ENCODE results near the gene TBRG4. TPM values are rescaled to one million over a fixed set of nuclear protein-coding genes. Genes with fewer than 3 reads are reported as not detected.

Gene TBRG4
- total RNA-seq, 1 experiment from 2014 or later: 107 TPM

GRCh38 chr7:45087301-45088145 lies 24.0 kb downstream of the TBRG4 start:
- H3K4me2 ChIP-seq (ENCODE audit: low read length): no peak overlapping the region
- no peaks in the 10 kb centered on the region for H3F3A ChIP-seq (ENCODE audit: low read length, unreplicated experiment)
- no peaks in the 10 kb centered on the region for H3K9me2 ChIP-seq (replicated peaks; ENCODE audit: low read length)
- H3K4me1 ChIP-seq (ENCODE audit: insufficient read depth, low read length): peaks cover 13% of the 10 kb centered on the region
- no peaks in the 10 kb centered on the region for H4K20me1 ChIP-seq (ENCODE audit: low read length)
- TF ChIP-seq EZH2 (IDR thresholded peaks at IDR 0.05; ENCODE audit: low read length, unreplicated experiment) (no peak), CTCF (conservative IDR thresholded peaks at IDR 0.05; ENCODE audit: low read depth, low read length) (no peak), EZH2phosphoT487 (IDR thresholded peaks at IDR 0.05; ENCODE audit: borderline replicate concordance, low read length) (no peak)
- no peak overlapping the region for H3K9ac ChIP-seq (ENCODE audit: low read length)
- no peak overlapping the region for H3K27ac ChIP-seq (ENCODE audit: low read length)
- intact Hi-C loops (cut with micrococcal nuclease): no loop called here
- no peak overlapping the region for H2AFZ ChIP-seq (ENCODE audit: low read length)
- H3K4me3 ChIP-seq (ENCODE audit: low read length): no peak overlapping the region
- no peak for ATAC-seq
- no peaks in the 10 kb centered on the region for H3K27me3 ChIP-seq (ENCODE audit: low read length)
- H3K36me3 ChIP-seq (ENCODE audit: low read depth, low read length): no peaks in the 10 kb centered on the region
- DNase-seq: no peak
- no peaks in the 10 kb centered on the region for H3K79me2 ChIP-seq (ENCODE audit: low read length)
- H3K9me3 ChIP-seq (ENCODE audit: low read length): no peaks in the 10 kb centered on the region
- ChIA-PET CTCF (no interaction called here), POLR2A (ENCODE audit: unreplicated experiment) (no interaction called here)
- no TSS peak for BruUV-seq (replicated peaks)

GRCh38 chr7:45086331-45087065 lies 25.0 kb downstream of the TBRG4 start:
- CTCF ChIA-PET: no interaction called here
- Histone ChIP-seq H4K20me1 (ENCODE audit: low read length) (no peaks in the 10 kb centered on the region), H3K9me3 (ENCODE audit: low read length) (no peaks in the 10 kb centered on the region), H3K4me3 (ENCODE audit: low read length) (no peak overlapping the region), H3K79me2 (ENCODE audit: low read length) (no peaks in the 10 kb centered on the region), H2AFZ (ENCODE audit: low read length) (no peak overlapping the region), H3K9ac (ENCODE audit: low read length) (no peak overlapping the region), H3K27me3 (ENCODE audit: low read length) (no peaks in the 10 kb centered on the region), H3F3A (ENCODE audit: low read length, unreplicated experiment) (no peaks in the 10 kb centered on the region), H3K4me2 (ENCODE audit: low read length) (no peak overlapping the region), H3K4me1 (ENCODE audit: insufficient read depth, low read length) (peaks cover 5% of the 10 kb centered on the region), H3K36me3 (ENCODE audit: low read depth, low read length) (no peaks in the 10 kb centered on the region), H3K9me2 (replicated peaks; ENCODE audit: low read length) (no peaks in the 10 kb centered on the region), H3K27ac (ENCODE audit: low read length) (no peak overlapping the region)
- no peak for DNase-seq
- no TSS peak for BruUV-seq (replicated peaks)
- intact Hi-C loops (cut with micrococcal nuclease): no loop called here
- no peak for TF ChIP-seq EZH2 (IDR thresholded peaks at IDR 0.05; ENCODE audit: low read length, unreplicated experiment)
- TF ChIP-seq CTCF (conservative IDR thresholded peaks at IDR 0.05; ENCODE audit: low read depth, low read length): no peak
- no peak for TF ChIP-seq EZH2phosphoT487 (IDR thresholded peaks at IDR 0.05; ENCODE audit: borderline replicate concordance, low read length)
- POLR2A ChIA-PET (ENCODE audit: unreplicated experiment): no interaction called here
- no peak for ATAC-seq
